Mesothelial cell of epicardium (in vitro differentiated cells): ENCODE measurements around the gene TNNI2. TPM values are rescaled to one million over a fixed set of nuclear protein-coding genes. Genes with fewer than 3 reads are reported as not detected.

ENCODE experiments used
- DNase-seq, 2 experiments: peaks; one replicate each; pipeline ENCODE4 v3.0.0; 2021; ENCODE audit warnings: low spot score in 2 of 2; ENCODE audit not compliant: unreplicated experiment in 2 of 2
- H3K27ac Mint-ChIP-seq: 2 replicates; pipeline ENCODE4 v1.8.0; 2021; ENCODE audit warnings: mixed read lengths
- H3K27me3 Mint-ChIP-seq: 2 replicates; pipeline ENCODE4 v1.8.0; 2021; ENCODE audit warnings: low read depth, mixed read lengths
- H3K36me3 Mint-ChIP-seq: 2 replicates; pipeline ENCODE4 v1.8.0; 2021; ENCODE audit warnings: mixed read lengths
- H3K4me1 Mint-ChIP-seq: 2 replicates; pipeline ENCODE4 v1.8.0; 2021; ENCODE audit warnings: mixed read lengths
- H3K4me3 Mint-ChIP-seq: 2 replicates; pipeline ENCODE4 v1.8.0; 2021; ENCODE audit warnings: mild to moderate bottlenecking, moderate library complexity, mixed read lengths
- H3K9me3 Mint-ChIP-seq: 2 replicates; pipeline ENCODE4 v1.8.0; 2021; ENCODE audit warnings: mixed read lengths
- total RNA-seq: library from RNA; stranded (reverse); gene quantifications from 3 replicates; pipeline ENCODE4 v1.2.1, GENCODE V29; 2021
- TF ChIP-seq, protein P1 (sequence below): fragments of 200-600 bp; sonication (generic); IDR thresholded peaks from one replicate; pipeline ENCODE4 v1.5.0; 2021; ENCODE audit warnings: antibody characterized with exemption; ENCODE audit not compliant: unreplicated experiment

Gene TNNI2
- total RNA-seq, 1 donor from 2014 or later: 1.3 TPM

DNA sequence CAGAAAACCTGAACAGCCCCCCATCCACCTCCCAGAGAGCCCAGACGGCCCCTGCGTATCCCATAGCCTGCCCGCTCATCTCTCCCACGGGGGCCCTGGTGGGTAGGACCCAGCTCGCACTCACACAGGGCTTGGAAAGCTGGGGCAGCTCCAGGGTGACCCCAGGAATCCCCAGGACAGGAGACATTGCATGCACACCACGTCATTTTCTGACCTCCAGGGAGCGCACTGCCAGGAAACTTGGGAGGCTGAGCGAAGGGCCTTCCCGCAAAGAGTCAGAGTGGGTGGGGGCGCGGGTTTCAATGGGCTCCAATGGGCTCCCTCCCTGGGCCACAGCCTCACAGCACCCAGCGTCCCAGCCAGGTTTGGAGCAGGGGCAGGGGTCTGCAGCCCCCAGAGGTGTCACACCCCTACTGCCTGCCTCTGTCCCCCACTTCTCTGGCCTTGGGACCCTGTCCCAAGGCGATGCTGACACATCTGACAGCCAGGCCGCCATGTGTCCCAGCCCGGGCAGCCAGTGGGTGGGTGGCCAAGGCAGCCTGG, 12.2 kb upstream of the TNNI2 start:
- Mint-ChIP-seq H3K4me3 (no peak overlapping the region), H3K27me3 (no peaks in the 10 kb centered on the region), H3K27ac (peak overlapping the region; percentile 66), H3K4me1 (peaks cover 38% of the 10 kb centered on the region), H3K9me3 (no peaks in the 10 kb centered on the region), H3K36me3 (no peaks in the 10 kb centered on the region)
- TF ChIP-seq, protein P1, sequence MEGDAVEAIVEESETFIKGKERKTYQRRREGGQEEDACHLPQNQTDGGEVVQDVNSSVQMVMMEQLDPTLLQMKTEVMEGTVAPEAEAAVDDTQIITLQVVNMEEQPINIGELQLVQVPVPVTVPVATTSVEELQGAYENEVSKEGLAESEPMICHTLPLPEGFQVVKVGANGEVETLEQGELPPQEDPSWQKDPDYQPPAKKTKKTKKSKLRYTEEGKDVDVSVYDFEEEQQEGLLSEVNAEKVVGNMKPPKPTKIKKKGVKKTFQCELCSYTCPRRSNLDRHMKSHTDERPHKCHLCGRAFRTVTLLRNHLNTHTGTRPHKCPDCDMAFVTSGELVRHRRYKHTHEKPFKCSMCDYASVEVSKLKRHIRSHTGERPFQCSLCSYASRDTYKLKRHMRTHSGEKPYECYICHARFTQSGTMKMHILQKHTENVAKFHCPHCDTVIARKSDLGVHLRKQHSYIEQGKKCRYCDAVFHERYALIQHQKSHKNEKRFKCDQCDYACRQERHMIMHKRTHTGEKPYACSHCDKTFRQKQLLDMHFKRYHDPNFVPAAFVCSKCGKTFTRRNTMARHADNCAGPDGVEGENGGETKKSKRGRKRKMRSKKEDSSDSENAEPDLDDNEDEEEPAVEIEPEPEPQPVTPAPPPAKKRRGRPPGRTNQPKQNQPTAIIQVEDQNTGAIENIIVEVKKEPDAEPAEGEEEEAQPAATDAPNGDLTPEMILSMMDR: no peak
- DNase-seq: no peak

DNA sequence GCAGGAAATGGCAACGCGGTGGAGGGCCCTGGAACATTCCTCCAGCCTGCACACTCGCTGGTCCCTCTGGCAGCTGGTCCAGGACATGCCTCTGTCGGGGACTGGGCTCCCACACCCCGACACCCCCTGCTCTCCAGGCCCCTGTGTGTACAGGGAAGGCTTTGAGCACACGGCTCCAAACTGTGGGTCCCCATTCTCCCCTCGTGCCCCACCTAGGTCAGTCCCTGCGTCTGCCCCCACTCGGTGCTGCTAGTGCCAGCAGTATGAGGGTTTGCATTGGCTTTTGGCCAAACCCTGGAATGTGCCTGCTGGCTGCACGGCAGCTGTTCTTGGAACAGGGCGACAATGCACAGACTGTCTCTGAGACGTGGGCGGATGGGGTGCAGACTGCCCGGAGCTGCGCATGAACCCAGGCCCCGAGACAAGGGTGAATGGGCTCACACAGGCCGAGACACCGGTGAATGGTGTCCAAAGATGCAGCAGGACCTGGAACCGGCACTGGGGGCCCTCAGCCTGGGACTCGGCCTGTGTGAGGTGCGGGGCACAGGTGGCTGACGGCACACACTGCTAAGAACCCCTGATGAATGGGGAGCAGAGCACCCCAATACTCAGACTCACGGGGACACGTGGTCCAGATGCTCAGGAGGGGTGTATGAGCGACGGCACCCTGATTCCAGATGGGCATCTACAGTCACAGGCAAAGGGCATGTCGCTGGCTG, 11.5 kb upstream of the TNNI2 start:
- Mint-ChIP-seq H3K4me1 (peaks cover 42% of the 10 kb centered on the region), H3K27me3 (no peaks in the 10 kb centered on the region), H3K4me3 (no peak overlapping the region), H3K27ac (peak overlapping the region; percentile 40), H3K36me3 (no peaks in the 10 kb centered on the region), H3K9me3 (no peaks in the 10 kb centered on the region)
- peak in 1 of 2 experiments; percentile 68 for DNase-seq
- TF ChIP-seq, protein P1: no peak

DNA sequence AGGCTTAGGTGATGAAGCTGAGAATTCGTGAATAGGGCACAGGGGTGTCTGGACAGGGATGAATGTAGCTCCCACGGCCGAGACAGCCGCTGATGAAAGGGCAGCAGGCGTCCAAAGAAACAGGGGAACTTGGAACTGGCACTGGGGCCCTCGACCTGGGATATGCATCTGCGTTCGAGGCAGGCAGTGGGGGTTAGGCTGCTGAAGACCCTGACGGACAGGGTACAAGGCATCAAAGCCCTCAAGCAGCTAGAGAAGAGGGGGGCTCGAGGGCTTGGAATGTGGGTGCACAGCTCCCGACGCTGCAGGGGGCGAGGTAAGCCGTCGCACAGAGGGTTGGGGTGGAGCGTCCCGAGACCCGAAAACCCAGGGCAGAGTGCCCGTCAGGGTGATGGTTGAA, 10.8 kb upstream of the TNNI2 start:
- H3K27me3 Mint-ChIP-seq: no peaks in the 10 kb centered on the region
- TF ChIP-seq, protein P1: no peak
- no peaks in the 10 kb centered on the region for H3K36me3 Mint-ChIP-seq
- H3K4me1 Mint-ChIP-seq: peaks cover 45% of the 10 kb centered on the region
- H3K27ac Mint-ChIP-seq: peak overlapping the region; percentile 6
- no peak for DNase-seq
- no peaks in the 10 kb centered on the region for H3K9me3 Mint-ChIP-seq
- H3K4me3 Mint-ChIP-seq: no peak overlapping the region

DNA sequence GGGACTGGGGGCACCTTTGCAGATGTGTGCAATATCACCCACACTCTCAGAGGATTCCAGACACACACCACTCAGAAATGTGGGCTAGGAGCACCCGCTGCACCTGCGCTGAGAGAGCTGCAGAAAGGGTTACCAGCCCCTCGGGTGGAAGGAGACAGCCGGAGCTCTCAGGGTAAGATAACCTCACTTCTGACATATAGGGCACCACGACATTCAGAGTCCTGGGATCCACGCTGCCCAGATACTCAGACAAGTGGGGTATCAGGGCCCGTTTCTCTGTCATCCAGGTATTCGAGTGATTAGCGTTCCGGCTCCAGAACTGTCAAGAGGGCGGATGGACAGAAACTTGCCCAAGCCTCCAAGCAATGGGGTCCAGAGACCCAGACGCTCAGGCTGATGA, 10.2 kb upstream of the TNNI2 start:
- no peaks in the 10 kb centered on the region for H3K27me3 Mint-ChIP-seq
- H3K4me3 Mint-ChIP-seq: no peak overlapping the region
- H3K4me1 Mint-ChIP-seq: peaks cover 51% of the 10 kb centered on the region
- H3K27ac Mint-ChIP-seq: no peak overlapping the region
- DNase-seq: no peak
- H3K9me3 Mint-ChIP-seq: no peaks in the 10 kb centered on the region
- TF ChIP-seq, protein P1: no peak
- no peaks in the 10 kb centered on the region for H3K36me3 Mint-ChIP-seq

DNA sequence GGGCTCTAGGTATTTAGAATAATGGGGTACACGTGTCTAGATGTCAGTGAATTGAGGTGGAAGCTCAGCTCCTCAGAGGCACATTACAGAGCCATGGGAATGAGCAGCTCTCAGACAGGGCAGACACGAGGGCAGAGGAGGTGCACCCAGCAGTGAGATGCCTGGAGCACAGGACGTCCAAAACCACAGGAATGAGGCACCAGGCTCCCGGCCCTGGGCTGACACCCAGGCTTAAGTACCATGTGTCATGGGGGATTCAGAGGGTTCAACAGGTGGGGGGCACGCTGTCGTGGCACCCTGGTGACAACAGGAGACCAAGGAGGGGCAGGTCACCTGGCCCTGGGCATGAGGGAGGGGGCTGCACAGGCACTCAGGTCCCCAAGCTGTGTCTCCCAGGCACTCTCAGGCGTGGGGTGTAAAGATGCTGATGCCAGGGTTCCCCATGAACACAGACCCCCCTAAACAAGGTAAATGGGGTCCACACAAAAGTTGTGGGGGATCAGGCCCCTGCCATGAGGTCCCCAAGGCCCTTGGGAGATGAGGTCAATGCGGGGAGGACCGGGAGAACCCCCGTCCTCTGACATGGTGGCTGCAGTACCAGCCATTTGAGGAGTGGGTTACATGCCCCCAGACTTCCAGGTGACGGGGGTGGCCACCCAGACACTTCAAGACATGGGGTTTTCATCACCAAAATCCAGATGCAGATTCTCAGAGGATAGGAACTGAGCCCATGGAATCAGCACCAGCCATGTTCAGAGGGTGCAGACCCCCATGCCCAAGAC, 9.6 kb upstream of the TNNI2 start:
- TF ChIP-seq, protein P1: no peak
- no peaks in the 10 kb centered on the region for H3K27me3 Mint-ChIP-seq
- H3K9me3 Mint-ChIP-seq: no peaks in the 10 kb centered on the region

More for the DNA sequence above, 9.6 kb upstream of the TNNI2 start:
- no peak for DNase-seq
- no peak overlapping the region for H3K4me3 Mint-ChIP-seq
- no peaks in the 10 kb centered on the region for H3K36me3 Mint-ChIP-seq
- H3K27ac Mint-ChIP-seq: no peak overlapping the region
- H3K4me1 Mint-ChIP-seq: peaks cover 57% of the 10 kb centered on the region
